ENCODE measurements around the gene MATN4.

DNA sequence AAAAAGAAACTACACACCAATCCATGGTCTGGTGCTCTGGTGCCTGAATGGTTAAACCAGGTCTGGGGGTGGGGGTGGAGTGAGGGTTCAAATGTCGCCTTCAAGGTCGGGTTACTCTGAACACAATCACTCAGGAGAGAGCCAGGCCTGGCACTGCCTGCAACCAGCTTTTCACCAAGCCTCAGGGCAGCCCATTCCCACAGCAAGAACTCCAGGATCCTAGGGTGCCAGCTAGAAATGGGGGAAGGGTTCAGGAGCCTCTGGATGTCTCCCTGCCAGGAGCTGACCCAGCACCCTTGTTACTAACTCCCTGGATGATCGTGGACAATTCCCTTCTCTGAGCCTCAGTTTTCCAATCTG lies 33.5 kb upstream of the MATN4 start:
- TF ChIP-seq, protein P1, sequence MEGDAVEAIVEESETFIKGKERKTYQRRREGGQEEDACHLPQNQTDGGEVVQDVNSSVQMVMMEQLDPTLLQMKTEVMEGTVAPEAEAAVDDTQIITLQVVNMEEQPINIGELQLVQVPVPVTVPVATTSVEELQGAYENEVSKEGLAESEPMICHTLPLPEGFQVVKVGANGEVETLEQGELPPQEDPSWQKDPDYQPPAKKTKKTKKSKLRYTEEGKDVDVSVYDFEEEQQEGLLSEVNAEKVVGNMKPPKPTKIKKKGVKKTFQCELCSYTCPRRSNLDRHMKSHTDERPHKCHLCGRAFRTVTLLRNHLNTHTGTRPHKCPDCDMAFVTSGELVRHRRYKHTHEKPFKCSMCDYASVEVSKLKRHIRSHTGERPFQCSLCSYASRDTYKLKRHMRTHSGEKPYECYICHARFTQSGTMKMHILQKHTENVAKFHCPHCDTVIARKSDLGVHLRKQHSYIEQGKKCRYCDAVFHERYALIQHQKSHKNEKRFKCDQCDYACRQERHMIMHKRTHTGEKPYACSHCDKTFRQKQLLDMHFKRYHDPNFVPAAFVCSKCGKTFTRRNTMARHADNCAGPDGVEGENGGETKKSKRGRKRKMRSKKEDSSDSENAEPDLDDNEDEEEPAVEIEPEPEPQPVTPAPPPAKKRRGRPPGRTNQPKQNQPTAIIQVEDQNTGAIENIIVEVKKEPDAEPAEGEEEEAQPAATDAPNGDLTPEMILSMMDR (IDR thresholded peaks at IDR 0.05; ENCODE audit: low read length): no peak
- TF ChIP-seq EZH2 (optimal IDR thresholded peaks at IDR 0.05; ENCODE audit: low read depth, low read length) (no peak), EZH2phosphoT487 (IDR thresholded peaks at IDR 0.05; ENCODE audit: low read length) (no peak)

Data from MM.1S (cell line).